ENCODE measurements around the gene PSORS1C1.
"Not testable (repeated sequence)": the region's sequence is repeated elsewhere in the genome, so short reads cannot be mapped to it uniquely, and the experiment has no call there.

The PSORS1C1 gene

DNA sequence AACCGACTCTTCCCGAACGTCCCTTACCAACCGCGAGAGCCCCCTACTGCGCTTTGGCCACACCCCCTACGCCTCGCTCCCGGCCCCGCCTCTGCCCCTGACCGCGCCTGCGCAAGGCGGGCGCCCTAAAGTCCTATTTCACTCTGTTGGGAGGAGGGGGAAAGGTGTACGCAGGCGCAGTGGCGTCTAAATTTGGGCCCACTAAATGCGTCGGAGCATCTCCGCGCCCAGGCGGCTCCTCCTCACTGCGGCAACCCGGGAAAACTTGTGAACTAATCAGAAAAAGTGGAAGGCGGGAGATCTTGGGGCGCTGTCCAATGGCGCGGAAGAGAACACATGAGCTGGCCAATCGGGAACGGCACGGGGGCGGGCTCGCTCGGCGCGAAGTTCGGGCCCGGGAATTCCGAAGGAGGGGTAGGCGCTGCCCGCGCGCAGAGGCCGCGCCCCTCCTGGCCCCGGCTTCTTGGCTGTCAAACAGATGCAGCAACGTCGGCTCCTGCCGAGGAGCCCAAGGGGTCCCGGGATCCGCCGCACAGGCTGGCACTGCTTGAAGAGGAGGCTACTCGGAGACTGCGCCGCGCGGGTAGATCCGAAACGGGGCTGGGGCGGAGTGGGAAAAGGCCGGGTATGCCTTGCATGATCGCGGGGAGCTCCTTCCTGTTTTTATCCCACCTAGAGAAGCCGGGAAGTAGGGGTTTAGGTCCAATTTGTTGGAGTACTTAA, 43.7 kb downstream of the PSORS1C1 start, which contains the start of gene TCF19:
Gene TCF19 (plus strand): TSS at position 450 of the 723 bp plus-strand sequence. CDS start 881 bp downstream, outside the sequence.
- peak within 1 kb of the TSS; percentile 86 for H3K4me3 ChIP-seq (replicated peaks; ENCODE audit: low read depth, low read length)

DNA sequence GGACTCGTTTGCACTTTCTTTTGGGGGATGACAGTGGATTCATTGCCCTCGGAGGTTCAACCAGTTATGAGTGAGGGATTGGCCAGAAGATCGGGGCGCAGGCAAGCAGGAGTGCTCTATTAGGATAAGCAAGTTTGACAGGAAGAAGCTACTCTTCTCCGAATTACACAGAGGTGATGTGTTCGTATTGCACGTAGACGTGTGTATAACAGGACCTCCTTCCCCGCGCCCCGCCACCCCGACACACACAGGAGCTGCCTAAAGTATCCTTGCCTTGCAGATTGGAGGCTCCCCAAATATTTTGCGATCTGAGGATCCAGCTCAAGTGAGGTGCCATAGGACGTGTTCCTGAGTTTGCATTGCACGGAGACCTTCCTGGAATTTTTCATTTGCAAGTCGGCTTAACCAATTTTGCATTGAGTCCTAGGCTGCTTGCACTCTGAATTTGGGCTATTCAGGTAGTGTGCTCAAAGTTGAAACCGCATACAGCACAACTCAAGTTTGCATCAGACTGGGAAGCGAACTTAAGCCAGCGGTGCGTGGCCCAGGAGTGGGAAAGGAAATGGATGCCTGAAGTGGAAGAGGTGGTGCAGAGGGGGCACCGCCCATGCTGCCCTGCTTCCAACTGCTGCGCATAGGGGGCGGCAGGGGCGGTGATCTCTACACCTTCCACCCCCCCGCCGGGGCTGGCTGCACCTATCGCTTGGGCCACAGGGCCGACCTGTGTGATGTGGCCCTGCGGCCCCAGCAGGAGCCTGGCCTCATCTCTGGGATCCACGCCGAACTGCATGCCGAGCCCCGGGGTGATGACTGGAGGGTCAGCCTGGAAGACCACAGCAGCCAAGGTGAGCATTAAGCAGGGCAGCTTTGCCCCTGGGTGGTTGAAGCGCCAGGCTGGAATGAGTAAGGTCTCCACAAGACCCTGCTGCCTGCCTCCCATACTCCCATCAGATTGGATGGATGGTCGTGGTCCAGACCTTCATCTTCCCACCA, 44.6 kb downstream of the PSORS1C1 start:
- H3K4me3 ChIP-seq (replicated peaks; ENCODE audit: low read depth, low read length): peak overlapping the region; percentile 86
- DNase-seq (ENCODE audit: low read depth): no peak
- TF ChIP-seq, protein P1, sequence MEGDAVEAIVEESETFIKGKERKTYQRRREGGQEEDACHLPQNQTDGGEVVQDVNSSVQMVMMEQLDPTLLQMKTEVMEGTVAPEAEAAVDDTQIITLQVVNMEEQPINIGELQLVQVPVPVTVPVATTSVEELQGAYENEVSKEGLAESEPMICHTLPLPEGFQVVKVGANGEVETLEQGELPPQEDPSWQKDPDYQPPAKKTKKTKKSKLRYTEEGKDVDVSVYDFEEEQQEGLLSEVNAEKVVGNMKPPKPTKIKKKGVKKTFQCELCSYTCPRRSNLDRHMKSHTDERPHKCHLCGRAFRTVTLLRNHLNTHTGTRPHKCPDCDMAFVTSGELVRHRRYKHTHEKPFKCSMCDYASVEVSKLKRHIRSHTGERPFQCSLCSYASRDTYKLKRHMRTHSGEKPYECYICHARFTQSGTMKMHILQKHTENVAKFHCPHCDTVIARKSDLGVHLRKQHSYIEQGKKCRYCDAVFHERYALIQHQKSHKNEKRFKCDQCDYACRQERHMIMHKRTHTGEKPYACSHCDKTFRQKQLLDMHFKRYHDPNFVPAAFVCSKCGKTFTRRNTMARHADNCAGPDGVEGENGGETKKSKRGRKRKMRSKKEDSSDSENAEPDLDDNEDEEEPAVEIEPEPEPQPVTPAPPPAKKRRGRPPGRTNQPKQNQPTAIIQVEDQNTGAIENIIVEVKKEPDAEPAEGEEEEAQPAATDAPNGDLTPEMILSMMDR (IDR thresholded peaks at IDR 0.05; ENCODE audit: low read length, missing control alignments): no peak

More for the DNA sequence above, 43.7 kb downstream of the PSORS1C1 start, which contains the start of gene TCF19:
- DNase-seq (ENCODE audit: low read depth): peak; percentile 99
- TF ChIP-seq, protein P1 (IDR thresholded peaks at IDR 0.05; ENCODE audit: low read length, missing control alignments): no peak

DNA sequence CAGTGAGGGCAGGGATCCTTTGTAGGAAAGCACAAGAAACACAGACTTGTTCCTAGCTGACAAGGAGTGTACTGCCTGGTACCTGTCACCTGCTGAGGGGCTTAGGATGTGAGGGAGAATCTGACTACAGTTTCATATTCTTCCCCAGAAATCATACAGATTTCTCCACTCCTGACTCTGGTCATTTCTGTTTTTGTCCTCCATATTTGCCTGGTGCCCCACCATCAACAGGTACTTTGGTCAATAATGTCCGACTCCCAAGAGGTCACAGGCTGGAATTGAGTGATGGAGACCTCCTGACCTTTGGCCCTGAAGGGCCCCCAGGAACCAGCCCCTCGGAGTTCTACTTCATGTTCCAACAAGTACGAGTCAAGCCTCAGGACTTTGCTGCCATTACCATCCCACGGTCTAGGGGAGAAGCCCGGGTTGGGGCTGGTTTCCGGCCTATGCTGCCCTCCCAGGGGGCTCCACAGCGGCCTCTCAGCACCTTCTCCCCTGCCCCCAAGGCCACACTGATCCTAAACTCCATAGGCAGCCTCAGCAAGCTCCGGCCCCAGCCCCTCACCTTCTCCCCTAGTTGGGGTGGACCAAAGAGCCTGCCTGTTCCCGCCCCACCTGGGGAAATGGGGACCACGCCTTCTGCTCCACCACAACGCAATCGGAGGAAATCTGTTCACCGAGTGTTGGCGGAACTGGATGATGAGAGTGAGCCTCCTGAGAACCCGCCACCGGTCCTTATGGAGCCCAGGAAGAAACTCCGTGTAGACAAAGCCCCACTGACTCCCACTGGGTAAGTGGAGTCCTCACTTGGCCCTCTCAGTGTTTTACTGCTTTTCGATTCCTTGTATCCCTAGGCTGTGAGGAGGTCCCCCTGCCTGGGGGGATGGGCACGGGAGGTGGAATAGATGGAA, 46.9 kb downstream of the PSORS1C1 start:
- H3K4me3 ChIP-seq (replicated peaks; ENCODE audit: low read depth, low read length): no peak overlapping the region
- TF ChIP-seq, protein P1 (IDR thresholded peaks at IDR 0.05; ENCODE audit: low read length, missing control alignments): no peak
- DNase-seq (ENCODE audit: low read depth): no peak

DNA sequence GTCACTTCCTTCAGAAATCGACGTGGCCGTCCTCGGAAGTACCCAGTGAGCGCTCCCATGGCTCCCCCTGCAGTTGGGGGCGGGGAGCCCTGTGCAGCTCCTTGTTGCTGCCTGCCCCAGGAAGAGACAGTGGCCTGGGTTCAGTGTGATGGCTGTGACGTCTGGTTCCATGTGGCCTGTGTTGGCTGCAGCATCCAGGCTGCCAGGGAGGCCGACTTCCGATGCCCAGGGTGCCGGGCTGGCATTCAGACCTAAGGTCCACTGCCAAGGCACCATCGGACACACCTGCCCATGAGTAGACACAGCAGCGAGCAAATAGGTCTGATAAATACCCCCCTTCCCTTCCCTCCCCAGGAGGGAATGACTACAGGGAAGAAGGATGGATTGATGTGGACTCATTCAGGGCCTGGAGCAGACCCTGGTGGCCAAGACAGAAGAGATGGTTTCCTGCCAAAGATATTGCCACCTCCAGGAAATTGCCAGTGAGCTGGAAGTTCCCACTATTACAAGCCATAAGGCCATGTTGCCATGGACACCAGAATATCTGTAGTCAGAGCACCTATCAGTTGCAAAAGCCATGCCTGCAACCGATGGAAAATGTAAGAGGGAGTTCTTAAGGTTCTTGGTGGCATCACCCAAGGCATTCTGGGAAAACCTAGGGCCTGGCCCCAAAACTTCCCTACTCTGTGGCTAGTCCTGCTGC, 48.0 kb downstream of the PSORS1C1 start:
- DNase-seq (ENCODE audit: low read depth): no peak
- H3K4me3 ChIP-seq (replicated peaks; ENCODE audit: low read depth, low read length): no peak overlapping the region
- TF ChIP-seq, protein P1 (IDR thresholded peaks at IDR 0.05; ENCODE audit: low read length, missing control alignments): no peak

DNA sequence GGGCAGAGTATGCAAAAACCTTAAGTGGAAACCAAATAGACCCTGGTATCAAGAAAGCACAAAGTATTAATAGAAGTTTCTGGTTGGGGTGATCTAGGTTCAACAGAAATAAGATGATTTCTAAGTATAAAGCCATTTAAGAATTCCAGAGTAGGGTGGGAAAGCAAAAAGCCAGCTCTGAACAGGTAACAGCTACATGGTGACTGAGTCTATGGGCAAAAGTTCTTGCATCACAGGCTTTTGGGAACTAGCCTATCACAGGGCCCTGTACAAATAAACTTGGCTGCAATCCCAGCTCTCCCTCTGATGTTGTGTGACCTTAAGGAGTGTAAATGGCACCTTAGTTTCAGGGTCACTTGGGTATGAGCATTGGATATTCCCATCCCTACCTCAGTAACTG, 49.3 kb downstream of the PSORS1C1 start:
- H3K4me3 ChIP-seq (replicated peaks; ENCODE audit: low read depth, low read length): no peak overlapping the region
- DNase-seq (ENCODE audit: low read depth): peak; percentile 28
- TF ChIP-seq, protein P1 (IDR thresholded peaks at IDR 0.05; ENCODE audit: low read length, missing control alignments): no peak

DNA sequence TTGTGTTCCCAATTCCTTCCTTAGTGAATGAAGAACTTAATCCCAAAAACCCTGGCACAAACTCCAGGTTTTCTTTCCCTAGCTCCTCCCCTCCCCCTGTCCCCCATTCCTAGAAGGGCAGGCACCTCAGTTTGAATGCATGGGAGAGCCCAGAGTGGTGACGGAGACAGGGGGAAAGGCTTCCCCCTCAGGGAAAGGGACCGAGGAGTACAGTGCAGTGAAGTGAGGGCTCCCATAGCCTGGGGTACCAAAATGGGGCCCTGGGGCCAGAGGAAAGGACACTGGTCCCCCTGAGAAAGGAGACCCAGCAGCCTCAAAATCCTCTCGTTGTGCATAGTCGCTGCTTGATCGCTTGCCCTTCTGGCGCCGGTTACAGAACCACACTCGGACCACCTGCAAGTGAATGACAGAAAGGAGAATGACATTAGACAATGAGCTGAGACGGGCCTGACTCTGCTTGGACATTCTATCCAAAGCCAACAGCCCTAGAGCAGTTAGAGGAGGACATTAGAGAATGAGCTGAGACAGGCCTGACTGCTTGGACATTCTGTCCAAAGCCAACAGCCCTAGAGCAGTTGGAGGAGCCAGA, 50.0 kb downstream of the PSORS1C1 start:
- DNase-seq (ENCODE audit: low read depth); H3K4me3 ChIP-seq (replicated peaks; ENCODE audit: low read depth, low read length): not testable (repeated sequence)

DNA sequence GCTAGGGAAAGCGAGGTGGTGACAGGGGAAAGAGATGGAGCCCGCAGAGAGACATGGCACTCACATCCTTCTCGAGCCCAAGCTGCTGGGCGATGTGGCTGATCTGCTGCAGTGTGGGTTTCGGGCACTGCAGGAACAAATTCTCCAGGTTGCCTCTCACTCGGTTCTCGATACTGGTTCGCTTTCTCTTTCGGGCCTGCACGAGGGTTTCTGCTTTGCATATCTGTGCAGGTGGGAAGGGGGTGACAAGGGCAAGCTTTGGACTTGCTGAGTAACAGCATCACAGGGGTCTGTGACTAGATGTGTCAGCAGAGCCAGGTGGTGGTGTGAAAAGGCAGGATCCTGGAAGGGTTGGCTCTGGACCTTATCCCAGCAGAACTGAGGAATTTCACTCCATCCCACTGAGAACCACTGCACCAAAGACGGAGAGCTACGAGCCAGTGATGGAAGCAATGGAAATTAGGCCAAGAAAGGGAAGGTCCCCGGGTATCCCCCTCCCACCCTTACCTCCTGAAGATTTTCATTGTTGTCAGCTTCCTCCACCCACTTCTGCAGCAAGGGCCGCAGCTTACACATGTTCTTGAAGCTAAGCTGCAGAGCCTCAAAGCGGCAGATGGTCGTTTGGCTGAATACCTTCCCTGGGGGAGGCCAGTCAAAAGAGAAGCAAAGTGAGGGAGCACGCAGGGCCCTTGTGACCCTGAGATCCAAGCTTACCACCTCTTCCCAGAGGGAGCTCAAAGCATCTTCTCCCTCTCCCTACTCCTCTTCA, 50.6 kb downstream of the PSORS1C1 start:
- DNase-seq (ENCODE audit: low read depth); H3K4me3 ChIP-seq (replicated peaks; ENCODE audit: low read depth, low read length): not testable (repeated sequence)
